Activated T-helper 1 cell treated with anti-CD3 and anti-CD28 coated beads, Interleukin-2, amount 50 U/mL, for 16 hours (primary cell): ENCODE measurements around the gene KDM2A.
A peak's percentile ranks its signal among the peaks of the same experiment; 100 is the strongest.
"Not testable (repeated sequence)": the region's sequence is repeated elsewhere in the genome, so short reads cannot be mapped to it uniquely, and the experiment has no call there.

Source experiments
- DNase-seq, 2 donors: peaks; one replicate each; pipeline ENCODE4 v3.0.0-alpha.2; 2020; ENCODE audit warnings: low read depth in 1 of 2, low spot score in 1 of 2

KDM2A gene

GRCh38 chr11:67117672-67118180, 1.3 kb upstream of the KDM2A start:
- DNase-seq: peak in 1 of 2 donors; percentile 13

- DNase-seq: peak; percentile 28 to 35
Observed at GRCh38 chr11:67118181-67118766, 789 bp upstream of the KDM2A start.

DNA sequence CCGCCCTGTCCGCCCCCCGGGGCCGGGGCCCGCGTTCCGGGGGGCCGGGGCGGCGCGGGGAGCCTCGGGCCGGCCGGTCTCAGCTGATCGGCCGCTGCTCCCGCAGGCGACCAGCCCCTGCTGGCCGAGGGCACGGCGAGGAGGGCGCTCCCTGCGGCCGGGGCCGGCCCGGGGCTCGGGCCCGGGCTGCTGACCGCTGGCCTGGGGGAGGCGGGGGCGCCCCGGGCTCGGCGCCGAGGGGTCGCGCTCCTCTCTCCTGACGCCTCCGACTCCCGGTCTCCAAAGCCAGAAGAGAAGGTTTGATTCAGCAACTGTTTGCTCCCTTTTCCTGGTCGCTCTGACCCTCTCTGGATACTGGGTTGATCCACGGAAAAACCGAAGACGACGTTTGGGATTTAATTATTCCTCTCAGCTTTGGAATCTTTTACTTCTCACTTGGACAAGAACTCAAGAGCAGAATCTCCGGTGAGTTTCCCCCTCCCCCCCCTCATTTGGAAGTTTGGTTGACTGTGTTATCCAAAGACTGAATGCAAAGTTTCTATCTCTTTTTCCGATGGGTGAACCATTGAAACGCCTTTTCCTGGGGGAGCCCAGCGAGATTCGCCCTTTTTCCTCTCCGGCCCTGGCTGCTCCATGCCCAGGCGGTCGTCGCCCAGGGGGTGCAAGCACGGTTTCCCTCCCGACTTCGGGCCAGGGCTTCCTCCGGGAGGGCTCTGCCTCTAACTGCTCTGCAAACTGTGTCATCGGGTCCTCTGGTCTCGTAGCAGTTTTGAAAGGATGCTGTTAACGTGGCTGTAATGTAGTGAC, 725 bp downstream of the KDM2A start:
- no peak for DNase-seq

DNA sequence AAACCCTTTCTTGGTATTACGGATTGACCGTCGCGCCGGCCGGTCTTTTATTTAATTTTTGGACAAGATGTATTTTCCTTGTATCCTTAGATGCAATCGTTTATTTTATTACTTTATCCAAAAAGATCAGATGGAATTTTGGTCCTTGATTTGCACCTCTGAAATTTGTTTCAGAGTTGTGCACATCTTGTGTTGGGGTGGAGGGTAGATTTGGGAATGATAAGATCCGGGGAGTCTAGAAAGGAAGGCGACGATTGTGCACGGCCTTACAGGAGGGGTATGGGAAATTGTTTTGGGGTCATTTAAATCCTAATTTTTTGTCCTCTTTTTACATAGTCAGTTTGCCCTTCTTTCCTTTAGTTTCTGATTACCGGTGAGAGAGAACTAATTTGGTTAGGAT, 1.4 kb downstream of the KDM2A start:
- no peak for DNase-seq

GRCh38 chr11:67120881-67121710, 2.0 kb downstream of the KDM2A start:
- DNase-seq: no peak

- DNase-seq: not testable (repeated sequence)
Observed at GRCh38 chr11:67123801-67124200, 4.7 kb downstream of the KDM2A start.

- not testable (repeated sequence) for DNase-seq
Observed at GRCh38 chr11:67126243-67126642, 7.2 kb downstream of the KDM2A start.

DNA sequence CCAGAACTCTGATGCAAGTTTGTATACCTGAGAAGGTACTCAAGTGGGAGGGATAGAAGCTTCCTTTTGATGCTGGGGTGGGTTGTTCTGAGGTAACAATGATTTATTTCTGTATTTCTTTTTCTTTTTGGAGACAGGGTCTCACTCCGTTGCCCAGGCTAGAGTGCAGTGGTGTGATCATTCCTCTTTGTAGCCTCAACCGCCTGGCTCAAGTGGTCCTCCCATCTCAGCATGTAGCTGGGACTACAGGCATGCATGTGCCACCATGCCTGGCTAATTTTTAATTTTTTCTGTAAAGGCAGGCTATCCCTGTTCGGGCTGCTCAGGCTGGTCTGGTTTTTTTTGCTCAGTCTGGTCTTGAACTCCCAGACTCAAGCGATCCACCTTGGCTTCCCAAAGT, 7.9 kb downstream of the KDM2A start:
- no peak for DNase-seq

- not testable (repeated sequence) for DNase-seq
Observed at GRCh38 chr11:67130861-67131260, 11.8 kb downstream of the KDM2A start.

- no peak for DNase-seq
Observed at GRCh38 chr11:67136156-67136555, 17.1 kb downstream of the KDM2A start.

DNA sequence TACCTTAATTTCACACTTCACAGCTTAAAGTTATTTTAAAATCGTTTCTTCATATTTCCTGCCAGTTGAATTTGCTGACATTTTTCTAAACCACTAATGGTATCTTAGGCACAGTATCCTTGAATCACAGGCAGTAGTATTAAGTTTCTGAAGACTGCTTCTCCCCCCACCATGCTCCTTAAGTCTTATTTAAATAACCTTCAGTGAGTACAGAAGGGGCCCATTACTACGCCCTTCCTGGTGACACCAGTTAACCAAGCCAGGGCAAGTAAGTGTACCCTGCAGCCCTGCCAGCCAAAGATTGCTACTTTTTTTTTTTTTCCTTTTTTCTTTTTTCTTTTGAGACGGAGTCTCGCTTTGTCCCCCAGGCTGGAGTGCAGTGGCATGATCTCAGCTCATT, 19.9 kb downstream of the KDM2A start:
- DNase-seq: no peak

GRCh38 chr11:67146516-67147226, 27.6 kb downstream of the KDM2A start:
- DNase-seq: no peak

GRCh38 chr11:67153971-67154370, 34.9 kb downstream of the KDM2A start:
- DNase-seq: no peak

GRCh38 chr11:67154726-67155125, 35.7 kb downstream of the KDM2A start:
- DNase-seq: no peak

GRCh38 chr11:67157691-67158090, 38.6 kb downstream of the KDM2A start:
- DNase-seq: no peak

GRCh38 chr11:67158221-67158620, 39.2 kb downstream of the KDM2A start:
- no peak for DNase-seq

DNA sequence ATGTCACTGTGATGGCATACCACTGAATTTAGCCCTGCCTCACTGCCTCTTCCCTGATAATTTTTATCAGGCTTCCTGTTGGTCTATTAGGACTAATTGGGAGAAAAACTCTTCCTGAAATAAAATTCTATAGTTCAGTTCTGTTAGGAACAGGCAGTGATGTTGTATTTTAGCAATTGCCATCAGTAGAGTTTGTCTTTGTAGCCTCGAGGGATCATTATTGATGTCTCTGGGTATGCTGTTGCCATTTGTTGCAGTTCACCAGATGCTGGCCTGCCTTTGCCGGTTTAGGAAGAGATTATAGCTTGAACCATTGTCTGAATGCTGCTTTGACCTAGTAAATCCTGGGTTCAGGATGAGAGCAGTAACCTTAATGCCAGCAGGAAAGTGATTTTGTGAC, 41.0 kb downstream of the KDM2A start:
- no peak for DNase-seq

DNA sequence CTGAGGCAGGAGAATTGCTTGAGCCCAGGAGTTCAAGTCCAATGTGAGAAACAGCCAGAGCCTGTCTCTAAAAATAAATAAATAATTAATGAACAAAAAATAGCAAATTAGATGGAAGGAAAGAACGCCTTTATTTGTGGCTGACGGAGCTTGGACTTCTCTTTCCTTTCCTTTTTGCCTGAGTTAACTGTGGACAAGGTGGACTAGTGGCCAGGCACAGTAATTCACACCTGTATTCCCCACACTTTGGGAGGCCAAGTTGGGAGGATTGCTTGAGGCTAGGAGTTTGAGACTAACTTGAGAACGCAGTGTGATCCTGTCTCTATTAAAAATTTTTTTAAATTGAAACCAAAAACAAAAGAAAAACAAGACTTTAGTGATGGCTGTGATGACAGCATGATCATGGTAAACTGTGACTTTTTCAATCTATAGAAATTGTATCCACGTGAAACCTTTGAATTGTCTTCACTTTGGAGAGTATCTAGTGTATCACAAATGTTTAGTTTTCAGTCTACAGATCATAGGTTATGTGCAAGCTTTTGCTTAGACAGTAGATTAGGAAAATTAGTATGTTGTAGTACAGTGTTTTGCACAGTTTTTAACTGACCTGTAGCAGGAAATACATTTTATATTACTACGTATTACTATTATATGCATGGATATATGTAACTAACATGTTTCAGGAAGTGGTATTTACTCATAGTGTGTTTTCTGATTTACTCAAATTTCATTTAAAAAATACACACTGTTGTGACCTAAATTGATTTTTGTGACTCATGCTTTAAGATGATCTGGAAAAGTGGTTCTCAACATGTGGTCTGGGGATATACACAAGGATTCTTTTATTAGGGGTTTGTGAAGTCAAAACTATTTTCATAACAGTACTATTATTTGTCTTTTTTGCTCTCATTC, 42.1 kb downstream of the KDM2A start:
- DNase-seq: no peak

GRCh38 chr11:67163006-67163405, 43.9 kb downstream of the KDM2A start:
- no peak for DNase-seq

- DNase-seq: no peak
Observed at GRCh38 chr11:67165623-67166022, 46.6 kb downstream of the KDM2A start.
